A673 (cell line): ENCODE data around the gene HRNR.

Experiments
- CTCF ChIP-seq: fragments of 300-800, 200-600 bp; sonication (generic); conservative IDR thresholded peaks from 2 replicates; pipeline ENCODE4 v1.5.1; 2017; ENCODE audit warnings: low read depth, mild to moderate bottlenecking, antibody characterized with exemption, low read length, moderate library complexity, mixed read lengths
- EZH2 ChIP-seq: fragments of 200-600 bp; sonication (generic); IDR thresholded peaks from 2 replicates; pipeline ENCODE4 v1.6.1; 2017; ENCODE audit warnings: borderline replicate concordance, low read depth, mild to moderate bottlenecking, mixed read lengths, antibody characterized with exemption, low read length; ENCODE audit not compliant: poor library complexity, severe bottlenecking

DNA sequence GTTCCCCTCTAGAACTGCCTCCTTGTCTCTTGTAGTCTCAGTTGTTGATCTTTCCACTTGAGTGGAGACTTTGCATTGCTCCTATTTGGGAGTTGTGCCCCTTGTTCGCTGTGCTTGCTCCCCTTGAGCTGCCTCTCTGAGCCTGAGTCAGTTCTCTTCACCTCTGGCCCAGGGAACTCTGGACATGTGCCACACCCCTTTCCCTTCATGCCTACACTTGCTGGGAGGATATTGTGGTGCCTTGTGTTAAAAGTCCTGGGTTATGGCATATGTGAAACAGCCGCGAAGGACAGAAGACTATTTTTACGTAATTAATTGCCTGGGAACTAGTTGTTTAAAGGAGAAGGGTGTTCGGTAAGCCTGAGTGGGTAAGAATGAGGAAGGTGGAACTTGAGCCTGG lies 32.7 kb downstream of the HRNR start:
- TF ChIP-seq CTCF (no peak), EZH2 (no peak)
